Mesenchymal stem cell (in vitro differentiated cells and primary cell): ENCODE measurements around the gene TMEFF1.

Experiments
- DNase-seq: peaks from one replicate; pipeline ENCODE4 v3.0.0-alpha.2; 2013
- H2AFZ ChIP-seq: one replicate; pipeline ENCODE4 v1.6.1; 2013; ENCODE audit warnings: low read depth, mild to moderate bottlenecking, control low read depth, inconsistent platforms, low read length, moderate library complexity
- H2AK5ac ChIP-seq: 2 replicates; pipeline ENCODE4 v1.6.1; 2013; ENCODE audit warnings: low read length, moderate library complexity, mild to moderate bottlenecking, inconsistent platforms; ENCODE audit not compliant: severe bottlenecking
- H2BK120ac ChIP-seq: one replicate; pipeline ENCODE4 v1.6.1; 2013; ENCODE audit warnings: low read depth, mild to moderate bottlenecking, inconsistent platforms, low read length, moderate library complexity
- H2BK12ac ChIP-seq, 2 experiments: one replicate each; pipeline ENCODE4 v1.6.1; 2013; ENCODE audit warnings: inconsistent platforms in 2 of 2, low read length in 2 of 2, mild to moderate bottlenecking in 2 of 2, moderate library complexity in 2 of 2, control low read depth in 1 of 2
- H2BK15ac ChIP-seq: one replicate; pipeline ENCODE4 v1.6.1; 2013; ENCODE audit warnings: mild to moderate bottlenecking, low read depth, inconsistent platforms; ENCODE audit not compliant: poor library complexity, severe bottlenecking
- H2BK5ac ChIP-seq: 2 replicates; pipeline ENCODE4 v1.6.1; 2013; ENCODE audit warnings: low read depth, mild to moderate bottlenecking, low read length, control low read depth, inconsistent platforms; ENCODE audit not compliant: poor library complexity, severe bottlenecking
- H3K14ac ChIP-seq, 2 experiments: one replicate each; pipeline ENCODE4 v1.6.1; 2013; ENCODE audit warnings: inconsistent platforms in 2 of 2, low read length in 2 of 2, control low read depth in 1 of 2, mild to moderate bottlenecking in 1 of 2, moderate library complexity in 1 of 2
- H3K18ac ChIP-seq, 2 experiments: one replicate each; pipeline ENCODE4 v1.6.1; 2013; ENCODE audit warnings: inconsistent platforms in 2 of 2, low read length in 2 of 2, control low read depth in 1 of 2, low read depth in 1 of 2, mild to moderate bottlenecking in 1 of 2
- H3K23ac ChIP-seq, 2 experiments: one replicate each; pipeline ENCODE4 v1.6.1; 2013; ENCODE audit warnings: inconsistent platforms in 2 of 2, low read length in 2 of 2, mild to moderate bottlenecking in 2 of 2, moderate library complexity in 2 of 2, control low read depth in 1 of 2
- H3K27ac ChIP-seq: 2 replicates; pipeline ENCODE4 v1.5.1; 2013; ENCODE audit warnings: mild to moderate bottlenecking, moderate library complexity, low read length, control low read depth, inconsistent platforms; ENCODE audit not compliant: poor library complexity, severe bottlenecking
- H3K27me3 ChIP-seq, 2 experiments: 2 replicates each; pipeline versions ENCODE4 v1.6.1 to v1.7.0; 2013; ENCODE audit warnings: low read length in 2 of 2, mild to moderate bottlenecking in 2 of 2, moderate library complexity in 2 of 2, control low read depth in 1 of 2, inconsistent platforms in 1 of 2; ENCODE audit not compliant: control insufficient read depth in 1 of 2, insufficient read depth in 1 of 2
- H3K36me3 ChIP-seq, 2 experiments: 2 replicates each; pipeline versions ENCODE4 v1.6.1 to v1.7.0; 2013; ENCODE audit warnings: low read length in 2 of 2, control low read depth in 1 of 2, inconsistent platforms in 1 of 2, low read depth in 1 of 2, mild to moderate bottlenecking in 1 of 2; ENCODE audit not compliant: insufficient read depth in 2 of 2, control insufficient read depth in 1 of 2
- H3K4ac ChIP-seq, 2 experiments: one replicate each; pipeline ENCODE4 v1.6.1; 2013; ENCODE audit warnings: inconsistent platforms in 2 of 2, low read length in 2 of 2, mild to moderate bottlenecking in 2 of 2, moderate library complexity in 2 of 2, control low read depth in 1 of 2, low read depth in 1 of 2
- H3K4me1 ChIP-seq: 2 replicates; pipeline ENCODE4 v1.6.1; 2013; ENCODE audit warnings: low read depth, low read length, control low read depth; ENCODE audit not compliant: control insufficient read depth, insufficient read depth
- H3K4me2 ChIP-seq: 2 replicates; pipeline ENCODE4 v1.6.1; 2013; ENCODE audit warnings: low read length, mild to moderate bottlenecking, inconsistent platforms; ENCODE audit not compliant: poor library complexity, severe bottlenecking
- H3K4me3 ChIP-seq, 2 experiments: 2 replicates each; pipeline versions ENCODE4 v1.5.1 to v1.7.0; 2013; ENCODE audit warnings: low read length in 2 of 2, mild to moderate bottlenecking in 2 of 2, control low read depth in 1 of 2, low read depth in 1 of 2; ENCODE audit not compliant: insufficient read depth in 1 of 2
- H3K79me1 ChIP-seq: replicated peaks from 2 replicates; pipeline ENCODE4 v1.6.1; 2013; ENCODE audit warnings: mild to moderate bottlenecking, control low read depth, low read length, inconsistent platforms; ENCODE audit not compliant: poor library complexity, severe bottlenecking
- H3K9ac ChIP-seq: 2 replicates; pipeline ENCODE4 v1.7.0; 2013; ENCODE audit warnings: mild to moderate bottlenecking, low read length, moderate library complexity
- H3K9me3 ChIP-seq: 2 replicates; pipeline ENCODE4 v1.7.0; 2013; ENCODE audit warnings: mild to moderate bottlenecking, low read length; ENCODE audit not compliant: control insufficient read depth
- H4K8ac ChIP-seq: one replicate; pipeline ENCODE4 v1.6.1; 2013; ENCODE audit warnings: inconsistent platforms, mild to moderate bottlenecking, low read length, moderate library complexity
- H4K91ac ChIP-seq: one replicate; pipeline ENCODE4 v1.6.1; 2013; ENCODE audit warnings: mild to moderate bottlenecking, low read length, inconsistent platforms
- WGBS: methylation state at CpG from one replicate; pipeline ENCODE4 v1.1.7; 2013; ENCODE audit warnings: mixed read lengths; 5-methylcytosine and 5-hydroxymethylcytosine counted together

The TMEFF1 gene

GRCh38 chr9:100489836-100490235 lies 16.9 kb downstream of the TMEFF1 start:
- H4K8ac ChIP-seq, result no peak overlapping the region
- H3K4me1 ChIP-seq, result no peaks in the 10 kb centered on the region
- DNase-seq, result no peak
- H3K27me3 ChIP-seq, result no peaks in the 10 kb centered on the region
- H2BK120ac ChIP-seq, result no peak overlapping the region
- no peak overlapping the region for H3K14ac ChIP-seq
- no peak overlapping the region for H2BK5ac ChIP-seq
- H2AFZ ChIP-seq, result no peak overlapping the region
- H3K4me2 ChIP-seq, result no peak overlapping the region
- no peak overlapping the region for H2AK5ac ChIP-seq
- no peak overlapping the region for H2BK12ac ChIP-seq
- H3K23ac ChIP-seq, result no peak overlapping the region
- no peak overlapping the region for H3K18ac ChIP-seq
- peaks cover 9% of the 10 kb centered on the region for H3K79me1 ChIP-seq
- no peak overlapping the region for H2BK15ac ChIP-seq
- WGBS, result 96% methylated on average over 4 of the region's 4 CpGs
- no peak overlapping the region for H3K4me3 ChIP-seq
- H3K4ac ChIP-seq, result no peak overlapping the region
- H3K9me3 ChIP-seq, result no peaks in the 10 kb centered on the region
- H3K9ac ChIP-seq, result no peak overlapping the region
- no peak overlapping the region for H3K27ac ChIP-seq
- no peak overlapping the region for H4K91ac ChIP-seq
- no peaks in the 10 kb centered on the region for H3K36me3 ChIP-seq

DNA sequence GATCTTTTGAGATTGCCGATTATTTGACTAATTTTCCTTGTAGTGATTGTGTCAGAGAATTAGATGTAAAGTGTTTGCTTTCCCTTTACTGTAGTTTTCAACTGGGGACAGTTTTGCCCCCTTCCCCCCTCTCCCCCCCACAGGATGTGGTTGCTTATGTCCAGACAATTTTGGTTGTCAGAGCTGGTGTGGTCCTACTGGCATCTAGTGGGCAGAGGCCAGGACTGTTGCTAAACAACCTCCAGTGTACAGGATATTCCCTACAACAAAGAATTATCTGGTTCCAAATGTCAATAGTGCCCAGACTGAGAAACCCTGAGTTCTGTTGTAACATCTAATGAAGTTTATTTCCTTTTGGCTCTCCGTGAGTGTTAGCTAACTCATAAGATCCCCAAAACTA lies 20.0 kb downstream of the TMEFF1 start:
- Histone ChIP-seq H3K9me3 (no peaks in the 10 kb centered on the region), H3K27me3 (no peaks in the 10 kb centered on the region), H4K91ac (no peak overlapping the region), H3K4me1 (no peaks in the 10 kb centered on the region), H3K4me3 (no peak overlapping the region), H2BK5ac (no peak overlapping the region), H3K18ac (no peak overlapping the region), H3K36me3 (no peaks in the 10 kb centered on the region), H2AFZ (no peak overlapping the region), H4K8ac (no peak overlapping the region), H3K9ac (peak overlapping the region; percentile 25), H2BK12ac (no peak overlapping the region), H3K14ac (no peak overlapping the region), H3K4ac (no peak overlapping the region), H3K23ac (no peak overlapping the region), H2AK5ac (no peak overlapping the region), H2BK15ac (no peak overlapping the region), H2BK120ac (no peak overlapping the region), H3K4me2 (no peak overlapping the region), H3K79me1 (peaks cover 9% of the 10 kb centered on the region), H3K27ac (no peak overlapping the region)
- peak; percentile 40 for DNase-seq
- 100% methylated on average over 1 of the region's 2 CpGs for WGBS

GRCh38 chr9:100498592-100498991 lies 25.6 kb downstream of the TMEFF1 start:
- Histone ChIP-seq H3K36me3 (no peaks in the 10 kb centered on the region), H3K79me1 (peaks cover 8% of the 10 kb centered on the region), H2BK15ac (no peak overlapping the region), H3K4me2 (no peak overlapping the region), H3K9me3 (no peaks in the 10 kb centered on the region), H2BK120ac (no peak overlapping the region), H2AK5ac (no peak overlapping the region), H3K27me3 (no peaks in the 10 kb centered on the region), H3K4me3 (no peak overlapping the region), H2AFZ (no peak overlapping the region), H3K9ac (no peak overlapping the region), H3K4ac (no peak overlapping the region), H2BK5ac (no peak overlapping the region), H4K91ac (no peak overlapping the region), H3K23ac (no peak overlapping the region), H4K8ac (no peak overlapping the region), H3K27ac (no peak overlapping the region), H2BK12ac (no peak overlapping the region), H3K4me1 (no peaks in the 10 kb centered on the region), H3K18ac (no peak overlapping the region), H3K14ac (no peak overlapping the region)
- WGBS, result 57% methylated on average over 2 of the region's 5 CpGs
- peak; percentile 15 for DNase-seq

DNA sequence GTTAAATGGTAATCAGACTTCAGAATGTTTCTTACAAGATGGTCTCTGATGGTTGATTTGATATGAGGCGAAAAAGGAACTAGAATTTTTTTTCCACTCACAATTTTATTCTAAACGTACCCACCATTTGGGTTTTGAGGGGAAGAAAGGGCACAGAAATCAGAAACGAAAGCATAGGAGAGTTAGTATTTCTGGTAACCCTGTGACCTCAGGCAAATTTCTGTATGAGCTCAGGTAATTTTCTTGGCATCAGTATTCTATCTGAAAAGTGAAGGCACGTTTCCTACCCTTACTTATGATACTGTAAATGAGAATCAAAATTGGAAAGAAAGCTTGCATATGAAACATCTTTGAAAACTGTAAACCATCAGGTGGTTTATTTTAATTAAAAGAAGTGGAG lies 26.5 kb downstream of the TMEFF1 start:
- Histone ChIP-seq H3K27ac (no peak overlapping the region), H3K23ac (no peak overlapping the region), H2BK15ac (no peak overlapping the region), H3K4me1 (no peaks in the 10 kb centered on the region), H2BK12ac (no peak overlapping the region), H3K18ac (no peak overlapping the region), H3K14ac (no peak overlapping the region), H2BK120ac (no peak overlapping the region), H3K9ac (no peak overlapping the region), H3K27me3 (no peaks in the 10 kb centered on the region), H3K4ac (no peak overlapping the region), H3K36me3 (no peaks in the 10 kb centered on the region), H2AFZ (no peak overlapping the region), H2AK5ac (no peak overlapping the region), H2BK5ac (no peak overlapping the region), H4K91ac (no peak overlapping the region), H3K9me3 (no peaks in the 10 kb centered on the region), H3K4me2 (no peak overlapping the region), H3K4me3 (no peak overlapping the region), H4K8ac (no peak overlapping the region), H3K79me1 (peaks cover 8% of the 10 kb centered on the region)
- 86% methylated on average over 2 of the region's 4 CpGs for WGBS
- DNase-seq, result no peak
